Measurements from ENCODE around the gene ZDHHC18. TPM values are rescaled to one million over a fixed set of nuclear protein-coding genes. Genes with fewer than 3 reads are reported as not detected.

The ZDHHC18 gene
- total and polyA plus RNA-seq, 2 of the 8 experiments (the other 6 are each of a cell fraction or from before 2014, with no cell fraction given), result 29.7 to 49.8 TPM

- no peaks in the 10 kb centered on the region for H3K23me2 ChIP-seq (ENCODE audit: low read depth, low read length)
- H3K23ac ChIP-seq (ENCODE audit: insufficient read length), result no peak overlapping the region
- DNase-seq (ENCODE audit: low read depth in 1 of 2, low spot score in 2 of 2) (peak in 1 of 2 experiments; percentile 94), FAIRE-seq (peak; percentile 62)
- H2BK12ac ChIP-seq (ENCODE audit: low read depth, low read length), result no peak overlapping the region
- H3K18ac ChIP-seq (ENCODE audit: extremely low read depth, low read length), result no peak overlapping the region
- no peaks in the 10 kb centered on the region for H3K79me1 ChIP-seq (ENCODE audit: low read depth, low read length)
- H4K8ac ChIP-seq (ENCODE audit: extremely low read depth, insufficient read depth, low read length), result no peak overlapping the region
- no peak overlapping the region for H4K91ac ChIP-seq (replicated peaks; ENCODE audit: insufficient read length, low read length)
- ChIA-PET POLR2A (ENCODE audit: partially characterized antibody) (no interaction called here), CTCF (ENCODE audit: partially characterized antibody) (interaction anchor here (1.4 to 22.8 kb wide), 3 partner anchors 9 to 27 kb away, joined by 3 to 547 read pairs (median 125); partner anchors contain the start of gene GPN2)
- H2BK15ac ChIP-seq (ENCODE audit: low read length), result no peak overlapping the region
- H3K79me2 ChIP-seq (ENCODE audit: control insufficient read depth in 1 of 2, insufficient read depth in 2 of 2, low read length in 2 of 2), result no peaks in the 10 kb centered on the region
- 78% methylated on average over 3 of the region's 3 CpGs; no CpG with 5 or more reads in 1 of the 2 experiments for whole genome bisulfite sequencing, 2 experiments (ENCODE audit: extremely low coverage in 1 of 2, insufficient coverage in 1 of 2, insufficient read length in 1 of 2, insufficient replicate concordance in 2 of 2, low coverage in 1 of 2, low lambda C conversion rate in 2 of 2, missing lambda C conversion rate in 1 of 2)
- H3K9me3 ChIP-seq (ENCODE audit: insufficient read depth in 2 of 2, low read depth in 1 of 2, low read length in 1 of 2), result no peaks in the 10 kb centered on the region
- no peak overlapping the region for H3K4ac ChIP-seq (replicated peaks; ENCODE audit: insufficient read length, low read depth, low read length)
- TF ChIP-seq CTCF (IDR thresholded peaks at IDR 0.05; ENCODE audit: control extremely low read depth in 1 of 3, insufficient read depth in 1 of 3, low read depth in 1 of 3, low read length in 3 of 3) (peak; percentile 85 to 87 (median 85)), YY1 (IDR thresholded peaks at IDR 0.05; ENCODE audit: low read depth, low read length) (0 out of 2 replicates have a peak, but pooled peaks have one; percentile 45), RAD21 (IDR thresholded peaks at IDR 0.05 in 1 of 2, conservative IDR thresholded peaks at IDR 0.05 in 1 of 2; ENCODE audit: low read depth in 2 of 2, low read length in 2 of 2) (peak; percentile 74 to 83), CREB1 (IDR thresholded peaks at IDR 0.05) (0 out of 2 replicates have a peak, but pooled peaks have one; percentile 38), KDM5A (IDR thresholded peaks at IDR 0.05; ENCODE audit: low read length) (no peak)
- no peak overlapping the region for H2BK120ac ChIP-seq (replicated peaks; ENCODE audit: low read depth, low read length)
- H3K9ac ChIP-seq (replicated peaks in 1 of 4; ENCODE audit: extremely low read depth in 1 of 4, low read depth in 3 of 4, low read length in 3 of 4), result no peak overlapping the region
- H4K5ac ChIP-seq (ENCODE audit: insufficient read length, low read depth, low read length), result no peak overlapping the region
- no peak overlapping the region for H3K27ac ChIP-seq (ENCODE audit: low read depth, low read length)
- H2BK5ac ChIP-seq (ENCODE audit: low read depth, low read length), result no peak overlapping the region
- no peak overlapping the region for H3K14ac ChIP-seq (ENCODE audit: insufficient read length)
- H3K36me3 ChIP-seq (ENCODE audit: control insufficient read depth in 2 of 4, insufficient read depth in 4 of 4, low read length in 3 of 4), result peaks cover 0 to 25% (median 15%) of the 10 kb centered on the region in 4 experiments; a peak in 5 of 8 replicates
- H2AK5ac ChIP-seq (ENCODE audit: low read depth, low read length), result no peak overlapping the region
- peaks cover 0 to 5% of the 10 kb centered on the region in 2 experiments for H4K20me1 ChIP-seq (replicated peaks in 1 of 2; ENCODE audit: control insufficient read depth in 1 of 2, insufficient read depth in 2 of 2, low read length in 2 of 2)
- H2AFZ ChIP-seq (ENCODE audit: low read length), result no peak overlapping the region
- no peaks in the 10 kb centered on the region for H3K27me3 ChIP-seq (replicated peaks in 1 of 4; ENCODE audit: control insufficient read depth in 3 of 4, extremely low read depth in 1 of 4, insufficient read depth in 3 of 4, low read length in 3 of 4)
- no peak overlapping the region for H2BK20ac ChIP-seq (ENCODE audit: low read length)
- no peak overlapping the region for H3K4me2 ChIP-seq (ENCODE audit: insufficient read depth in 1 of 2, low read depth in 2 of 2, low read length in 2 of 2)
- H3K4me3 ChIP-seq (ENCODE audit: extremely low read depth in 1 of 4, insufficient read depth in 2 of 4, low read depth in 3 of 4, low read length in 4 of 4), result no peak overlapping the region
- H3K4me1 ChIP-seq (replicated peaks in 1 of 4; ENCODE audit: control insufficient read depth in 3 of 4, insufficient read depth in 4 of 4, low read length in 3 of 4), result peaks cover 0 to 10% (median 6%) of the 10 kb centered on the region in 4 experiments; a peak in 6 of 7 replicates
- H3K56ac ChIP-seq (replicated peaks; ENCODE audit: insufficient read length, low read depth, low read length), result no peak overlapping the region
Measured at GRCh38 chr1:26853156-26853555, 26.7 kb downstream of the ZDHHC18 start.

Measured in H1 (cell line).